ENCODE results near the gene UPK3BL1.
"Not testable (repeated sequence)": the region's sequence is repeated elsewhere in the genome, so short reads cannot be mapped to it uniquely, and the experiment has no call there.

DNA sequence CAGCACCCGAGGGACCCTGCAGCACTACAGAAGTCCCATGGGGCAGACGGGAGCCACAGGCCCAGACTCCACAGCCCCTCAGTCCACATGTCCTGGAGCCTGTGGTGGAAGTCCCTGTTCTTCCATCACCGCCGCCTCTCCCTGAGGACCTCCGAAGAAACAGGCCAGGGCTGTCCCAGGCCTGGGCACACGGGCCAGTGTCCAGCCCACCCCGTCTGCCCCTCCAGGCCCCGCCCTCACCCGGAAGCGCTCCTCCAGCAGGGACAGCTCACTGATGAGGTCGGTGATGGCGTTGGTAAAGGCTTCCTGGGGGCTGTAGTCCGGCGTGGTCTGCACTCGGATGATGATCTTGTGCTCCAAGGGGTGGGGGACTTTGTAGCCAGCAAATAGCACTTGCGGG lies 24.3 kb upstream of the UPK3BL1 start:
- TF ChIP-seq, protein P1, sequence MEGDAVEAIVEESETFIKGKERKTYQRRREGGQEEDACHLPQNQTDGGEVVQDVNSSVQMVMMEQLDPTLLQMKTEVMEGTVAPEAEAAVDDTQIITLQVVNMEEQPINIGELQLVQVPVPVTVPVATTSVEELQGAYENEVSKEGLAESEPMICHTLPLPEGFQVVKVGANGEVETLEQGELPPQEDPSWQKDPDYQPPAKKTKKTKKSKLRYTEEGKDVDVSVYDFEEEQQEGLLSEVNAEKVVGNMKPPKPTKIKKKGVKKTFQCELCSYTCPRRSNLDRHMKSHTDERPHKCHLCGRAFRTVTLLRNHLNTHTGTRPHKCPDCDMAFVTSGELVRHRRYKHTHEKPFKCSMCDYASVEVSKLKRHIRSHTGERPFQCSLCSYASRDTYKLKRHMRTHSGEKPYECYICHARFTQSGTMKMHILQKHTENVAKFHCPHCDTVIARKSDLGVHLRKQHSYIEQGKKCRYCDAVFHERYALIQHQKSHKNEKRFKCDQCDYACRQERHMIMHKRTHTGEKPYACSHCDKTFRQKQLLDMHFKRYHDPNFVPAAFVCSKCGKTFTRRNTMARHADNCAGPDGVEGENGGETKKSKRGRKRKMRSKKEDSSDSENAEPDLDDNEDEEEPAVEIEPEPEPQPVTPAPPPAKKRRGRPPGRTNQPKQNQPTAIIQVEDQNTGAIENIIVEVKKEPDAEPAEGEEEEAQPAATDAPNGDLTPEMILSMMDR (IDR thresholded peaks at IDR 0.05) = not testable (repeated sequence)
- TF ChIP-seq POLR2A, EP300 (IDR thresholded peaks at IDR 0.05): not testable (repeated sequence)

All from stomach (tissue), 4 donors.